Measurements from ENCODE around the gene RNASE3.
"Not testable (repeated sequence)": the region's sequence is repeated elsewhere in the genome, so short reads cannot be mapped to it uniquely, and the experiment has no call there.

RNASE3 gene

GRCh38 chr14:20891126-20891825, at the start of gene RNASE3:
TSS of gene RNASE3 (plus strand) at chr14:20891385. CDS start at chr14:20891687, 302 bp downstream.
- DNase-seq (ENCODE audit: low read depth, low spot score): not testable (repeated sequence)

- no peak for DNase-seq (ENCODE audit: low read depth, low spot score)
These were observed 44.6 kb upstream of the RNASE3 start for GRCh38 chr14:20846560-20846959.

GRCh38 chr14:20848316-20848954, 42.8 kb upstream of the RNASE3 start:
- no peak for DNase-seq (ENCODE audit: low read depth, low spot score)

GRCh38 chr14:20848955-20849570, 42.1 kb upstream of the RNASE3 start:
- DNase-seq (ENCODE audit: low read depth, low spot score): no peak

GRCh38 chr14:20853042-20853441, 38.1 kb upstream of the RNASE3 start:
- DNase-seq (ENCODE audit: low read depth, low spot score): no peak

- DNase-seq (ENCODE audit: low read depth, low spot score): peak; percentile 35
These were observed 35.4 kb upstream of the RNASE3 start for GRCh38 chr14:20855652-20856291.

GRCh38 chr14:20857207-20857606, 34.0 kb upstream of the RNASE3 start:
- no peak for DNase-seq (ENCODE audit: low read depth, low spot score)

- peak; percentile 10 for DNase-seq (ENCODE audit: low read depth, low spot score)
These were observed 33.4 kb upstream of the RNASE3 start for GRCh38 chr14:20857630-20858261.

GRCh38 chr14:20866194-20866593, 25.0 kb upstream of the RNASE3 start:
- DNase-seq (ENCODE audit: low read depth, low spot score): no peak

- no peak for DNase-seq (ENCODE audit: low read depth, low spot score)
These were observed 24.2 kb upstream of the RNASE3 start for GRCh38 chr14:20866963-20867362.

GRCh38 chr14:20873370-20874177, 17.6 kb upstream of the RNASE3 start:
- peak; percentile 32 for DNase-seq (ENCODE audit: low read depth, low spot score)

- no peak for DNase-seq (ENCODE audit: low read depth, low spot score)
These were observed 14.2 kb upstream of the RNASE3 start for GRCh38 chr14:20877016-20877415.

GRCh38 chr14:20878695-20879094, 12.5 kb upstream of the RNASE3 start:
- no peak for DNase-seq (ENCODE audit: low read depth, low spot score)

GRCh38 chr14:20881229-20881628, 10.0 kb upstream of the RNASE3 start:
- not testable (repeated sequence) for DNase-seq (ENCODE audit: low read depth, low spot score)

GRCh38 chr14:20882787-20883186, 8.4 kb upstream of the RNASE3 start:
- DNase-seq (ENCODE audit: low read depth, low spot score): not testable (repeated sequence)

- DNase-seq (ENCODE audit: low read depth, low spot score): not testable (repeated sequence)
These were observed 2.8 kb upstream of the RNASE3 start for GRCh38 chr14:20888411-20888810.

- not testable (repeated sequence) for DNase-seq (ENCODE audit: low read depth, low spot score)
These were observed 4.1 kb downstream of the RNASE3 start for GRCh38 chr14:20895322-20895721.

- DNase-seq (ENCODE audit: low read depth, low spot score): no peak
These were observed 13.3 kb downstream of the RNASE3 start for GRCh38 chr14:20904393-20905029.

GRCh38 chr14:20905676-20906075, 14.5 kb downstream of the RNASE3 start:
- DNase-seq (ENCODE audit: low read depth, low spot score): no peak

- DNase-seq (ENCODE audit: low read depth, low spot score): no peak
These were observed 16.0 kb downstream of the RNASE3 start for GRCh38 chr14:20907214-20907613.
